Ascending aorta (tissue), 2 donors: ENCODE results near the gene INTS14. TPM values are rescaled to one million over a fixed set of nuclear protein-coding genes. Genes with fewer than 3 reads are reported as not detected.

Source experiments
- DNase-seq, 2 donors: peaks; one replicate each; pipeline ENCODE4 v3.0.0-alpha.2; 2019; ENCODE audit warnings: low spot score in 2 of 2
- H3K27ac ChIP-seq, 2 donors: fragments of 200-600 bp; sonication (generic); one replicate each; pipeline ENCODE4 v1.5.1; 2016 to 2017; ENCODE audit warnings: mild to moderate bottlenecking in 1 of 2
- H3K27me3 ChIP-seq: fragments of 200-600 bp; sonication (generic); one replicate; pipeline ENCODE4 v1.5.1; 2017
- H3K36me3 ChIP-seq, 2 donors: fragments of 200-600 bp; sonication (generic); one replicate each; pipeline ENCODE4 v1.5.1; 2016
- H3K4me1 ChIP-seq, 2 donors: fragments of 200-600 bp; sonication (generic); one replicate each; pipeline ENCODE4 v1.5.1; 2016 to 2017; ENCODE audit warnings: mild to moderate bottlenecking in 1 of 2
- H3K4me3 ChIP-seq, 2 donors: fragments of 200-600 bp; sonication (generic); one replicate each; pipeline ENCODE4 v1.5.1; 2016 to 2017; ENCODE audit warnings: mild to moderate bottlenecking in 1 of 2
- H3K9me3 ChIP-seq, 2 donors: fragments of 200-600 bp; sonication (generic); one replicate each; pipeline ENCODE4 v1.5.1; 2016
- CTCF ChIP-seq, 3 experiments: fragments of 200-600 bp in 2 of 3; fragments of 450-650 bp in 1 of 3; sonication (generic) in 2 of 3; IDR thresholded peaks; one replicate each; pipeline ENCODE4 v1.5.1; 2016 to 2019; ENCODE audit warnings: antibody characterized with exemption in 3 of 3, mild to moderate bottlenecking in 1 of 3, moderate library complexity in 1 of 3
- intact Hi-C: fragments of 100-400 bp; cut with DNase I; formaldehyde crosslinking; loops from one replicate; pipeline ENCODE4 v1.15.1; 2023
- total RNA-seq: library from RNA; depleted of rRNA; stranded (reverse); fragments of >200 nt; gene quantifications from one replicate; pipeline ENCODE4 v1.1.0, GENCODE V29; 2016

The INTS14 gene
- total RNA-seq, 1 donor from 2014 or later, result 14.5 TPM

DNA sequence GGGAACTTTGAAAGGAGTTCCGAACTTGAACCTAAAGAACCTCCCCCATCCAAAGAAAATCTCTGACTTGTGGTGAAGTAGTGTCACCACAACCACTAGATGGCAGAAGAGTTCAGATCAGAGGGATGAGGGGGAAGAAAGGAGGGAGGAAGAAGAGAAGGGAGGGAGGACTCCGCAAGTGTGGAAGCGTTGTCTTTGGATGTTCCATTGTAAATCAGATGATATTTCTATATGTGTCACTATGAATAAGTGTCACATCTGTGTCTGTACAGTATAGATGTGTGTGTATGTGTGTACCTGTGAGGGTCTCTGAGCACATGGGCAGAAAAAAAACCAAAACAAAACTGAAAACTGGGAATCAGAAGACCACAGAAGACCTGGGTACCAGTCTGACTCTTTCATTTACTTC lies 27.8 kb upstream of the INTS14 start:
- peak; percentile 62 to 79 (median 65) for TF ChIP-seq CTCF (IDR thresholded peaks at IDR 0.05)
- intact Hi-C loops, result loop anchor here (10.0 kb wide), 1 partner anchor 216 kb away; no protein-coding TSS in a partner anchor
- Histone ChIP-seq H3K4me1 (peaks cover 0 to 2% of the 10 kb centered on the region in 2 donors), H3K27ac (no peak overlapping the region), H3K27me3 (no peaks in the 10 kb centered on the region), H3K36me3 (no peaks in the 10 kb centered on the region), H3K9me3 (no peaks in the 10 kb centered on the region), H3K4me3 (peak overlapping the region in 1 of 2 donors; percentile 26)
- no peak for DNase-seq

- no peak overlapping the region for H3K4me3 ChIP-seq
- no peak overlapping the region for H3K27ac ChIP-seq
- intact Hi-C loops, result loop anchor here (10.0 kb wide), 1 partner anchor 217 kb away; no protein-coding TSS in a partner anchor
- H3K9me3 ChIP-seq, result no peaks in the 10 kb centered on the region
- no peak for DNase-seq
- H3K27me3 ChIP-seq, result no peaks in the 10 kb centered on the region
- no peak for TF ChIP-seq CTCF (IDR thresholded peaks at IDR 0.05)
- peaks cover 0 to 2% of the 10 kb centered on the region in 2 donors for H3K4me1 ChIP-seq
- H3K36me3 ChIP-seq, result no peaks in the 10 kb centered on the region
Measured at GRCh38 chr15:65638109-65638508, 27.2 kb upstream of the INTS14 start.

- no peak overlapping the region for H3K27ac ChIP-seq
- no peak for DNase-seq
- no peaks in the 10 kb centered on the region for H3K36me3 ChIP-seq
- H3K27me3 ChIP-seq, result no peaks in the 10 kb centered on the region
- H3K4me1 ChIP-seq, result peaks cover 0 to 2% of the 10 kb centered on the region in 2 donors
- intact Hi-C loops, result loop anchor here (10.0 kb wide), 1 partner anchor 220 kb away; no protein-coding TSS in a partner anchor
- no peak for TF ChIP-seq CTCF (IDR thresholded peaks at IDR 0.05)
- H3K4me3 ChIP-seq, result no peak overlapping the region
- H3K9me3 ChIP-seq, result no peaks in the 10 kb centered on the region
Measured at GRCh38 chr15:65634356-65634755, 23.4 kb upstream of the INTS14 start.

GRCh38 chr15:65633752-65634151 lies 22.8 kb upstream of the INTS14 start:
- no peaks in the 10 kb centered on the region for H3K9me3 ChIP-seq
- no peak for TF ChIP-seq CTCF (IDR thresholded peaks at IDR 0.05)
- intact Hi-C loops, result loop anchor here (10.0 kb wide), 1 partner anchor 221 kb away; no protein-coding TSS in a partner anchor

DNA sequence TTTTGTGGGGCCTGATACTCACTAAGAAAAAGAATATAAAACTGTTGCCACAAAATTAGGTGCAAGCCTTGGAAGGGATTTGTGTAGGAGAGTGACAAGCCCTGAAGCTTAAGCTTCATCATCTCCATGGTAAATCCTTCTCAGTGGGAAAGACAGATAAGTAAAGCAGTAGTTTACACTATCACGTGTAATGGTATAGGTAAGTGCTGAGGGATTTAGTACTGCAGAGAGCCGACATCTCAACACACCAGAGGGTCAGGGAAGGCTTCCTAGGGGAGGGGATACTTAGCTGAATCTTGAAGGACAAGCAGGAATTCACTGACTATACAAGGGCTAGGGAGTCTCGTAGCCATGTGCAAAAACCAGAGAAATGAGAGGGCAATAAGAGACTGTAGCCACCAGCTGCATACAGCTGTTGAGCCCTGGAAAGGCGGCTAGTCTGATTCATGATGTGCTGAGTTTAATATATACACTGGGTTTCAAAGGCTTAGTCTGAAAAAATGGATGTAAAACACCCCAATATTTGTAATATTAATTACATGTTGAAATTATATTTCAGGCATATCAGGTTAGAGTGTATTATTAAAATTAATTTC lies 21.9 kb upstream of the INTS14 start:
- H3K9me3 ChIP-seq, result no peaks in the 10 kb centered on the region
- H3K27me3 ChIP-seq, result no peaks in the 10 kb centered on the region
- no peak for TF ChIP-seq CTCF (IDR thresholded peaks at IDR 0.05)
- no peak overlapping the region for H3K4me3 ChIP-seq
- H3K27ac ChIP-seq, result no peak overlapping the region
- no peak for DNase-seq
- no peaks in the 10 kb centered on the region for H3K36me3 ChIP-seq
- no peaks in the 10 kb centered on the region for H3K4me1 ChIP-seq
- intact Hi-C loops, result loop anchor here (10.0 kb wide), 1 partner anchor 222 kb away; no protein-coding TSS in a partner anchor

More at GRCh38 chr15:65633752-65634151, 22.8 kb upstream of the INTS14 start:
- DNase-seq, result no peak
- Histone ChIP-seq H3K4me1 (peaks cover 0 to 2% of the 10 kb centered on the region in 2 donors), H3K27ac (no peak overlapping the region), H3K4me3 (no peak overlapping the region), H3K27me3 (no peaks in the 10 kb centered on the region), H3K36me3 (no peaks in the 10 kb centered on the region)
